Prostate gland (tissue), 2 donors: ENCODE data around the gene SIRPB2. TPM values are rescaled to one million over a fixed set of nuclear protein-coding genes. Genes with fewer than 3 reads are reported as not detected.

Experiments used
- DNase-seq: peaks from one replicate; pipeline ENCODE4 v3.0.0-alpha.2; 2019; ENCODE audit warnings: low spot score
- H3K27ac ChIP-seq, 2 donors: fragments of 200-600 bp; sonication (generic); 2 replicates each; pipeline ENCODE4 v1.5.1; 2017 to 2019
- H3K27me3 ChIP-seq: fragments of 200-600 bp; sonication (generic); replicated peaks from 2 replicates; pipeline ENCODE4 v1.5.1; 2019; ENCODE audit not compliant: insufficient read depth
- H3K36me3 ChIP-seq, 2 donors: fragments of 200-600 bp; sonication (generic); 1 replicate in 1 of 2; 2 replicates in 1 of 2; pipeline versions ENCODE4 v1.5.1 to v1.8.1; 2017 to 2019
- H3K4me1 ChIP-seq: fragments of 200-600 bp; sonication (generic); replicated peaks from 2 replicates; pipeline ENCODE4 v1.5.1; 2019
- H3K4me3 ChIP-seq, 2 donors: fragments of 200-600 bp; sonication (generic); 2 replicates each; pipeline ENCODE4 v1.5.1; 2017 to 2019
- H3K9me3 ChIP-seq: fragments of 200-600 bp; sonication (generic); 2 replicates; pipeline ENCODE4 v1.5.1; 2017
- CTCF ChIP-seq, 4 experiments: fragments of 200-600 bp in 2 of 4; fragments of 450-650 bp in 2 of 4; sonication (generic) in 2 of 4; IDR thresholded peaks; 1 replicate in 3 of 4; 2 replicates in 1 of 4; pipeline ENCODE4 v1.5.1; 2016 to 2019; ENCODE audit warnings: antibody characterized with exemption in 4 of 4, mild to moderate bottlenecking in 2 of 4, moderate library complexity in 2 of 4
- POLR2A ChIP-seq: fragments of 450-650 bp; IDR thresholded peaks from one replicate; pipeline ENCODE4 v1.6.1; 2016; ENCODE audit warnings: antibody characterized with exemption, mild to moderate bottlenecking
- POLR2AphosphoS5 ChIP-seq: sonication (generic); formaldehyde crosslinking; IDR thresholded peaks from one replicate; pipeline ENCODE4 v1.6.1; 2017; ENCODE audit warnings: antibody characterized with exemption
- WGBS: methylation state at CpG from one replicate; pipeline ENCODE4 v1.1.5; 2018; 5-methylcytosine and 5-hydroxymethylcytosine counted together
- intact Hi-C: fragments of 100-400 bp; cut with DNase I; formaldehyde crosslinking; loops from one replicate; pipeline ENCODE4 v1.14.2; 2022
- total RNA-seq, 2 donors: library from RNA; depleted of rRNA; stranded (reverse); fragments of >200 nt; gene quantifications; one replicate each; pipeline ENCODE4 v1.1.0, GENCODE V29; 2016

The SIRPB2 gene
- total RNA-seq, 2 donors from 2014 or later = 0.36 to 3.2 TPM

- no peak for DNase-seq
- H3K27me3 ChIP-seq = no peaks in the 10 kb centered on the region
- no peak overlapping the region for H3K4me3 ChIP-seq
- no peak overlapping the region for H3K27ac ChIP-seq
- H3K4me1 ChIP-seq = no peaks in the 10 kb centered on the region
- no peaks in the 10 kb centered on the region for H3K9me3 ChIP-seq
- intact Hi-C loops = no loop called here
- H3K36me3 ChIP-seq = no peaks in the 10 kb centered on the region
- TF ChIP-seq CTCF (IDR thresholded peaks at IDR 0.05) = no peak
- TF ChIP-seq POLR2AphosphoS5 = no peak
- TF ChIP-seq POLR2A = no peak
Observed at GRCh38 chr20:1527923-1528322, 36.7 kb upstream of the SIRPB2 start.

GRCh38 chr20:1526896-1527295 is 35.7 kb upstream of the SIRPB2 start:
- no peak for DNase-seq
- H3K4me3 ChIP-seq = no peak overlapping the region
- intact Hi-C loops = no loop called here

DNA sequence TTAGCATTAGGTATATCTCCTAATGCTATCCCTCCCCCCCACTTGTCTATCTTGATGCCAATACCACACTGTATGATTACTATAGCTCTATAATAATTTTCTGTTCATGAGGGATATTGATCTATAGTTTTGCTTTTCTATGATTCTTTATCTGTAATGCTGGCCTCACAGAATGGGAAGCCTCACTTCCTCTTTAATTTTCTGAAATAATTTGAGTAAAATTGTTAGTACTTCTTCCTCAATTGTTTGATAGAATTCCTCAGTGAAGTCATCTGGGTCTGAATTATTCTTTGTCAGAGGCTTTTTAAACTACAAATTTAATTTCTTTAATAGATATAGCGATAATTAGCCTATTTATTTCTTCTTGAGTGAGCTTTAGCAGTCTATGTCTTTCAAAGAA is 35.1 kb upstream of the SIRPB2 start:
- H3K27ac ChIP-seq = no peak overlapping the region
- H3K9me3 ChIP-seq = no peaks in the 10 kb centered on the region
- intact Hi-C loops = no loop called here
- H3K36me3 ChIP-seq = no peaks in the 10 kb centered on the region
- TF ChIP-seq CTCF (IDR thresholded peaks at IDR 0.05) (no peak), POLR2A (no peak), POLR2AphosphoS5 (no peak)
- 81% methylated on average over 1 of the region's 1 CpG for WGBS
- no peaks in the 10 kb centered on the region for H3K4me1 ChIP-seq
- no peak for DNase-seq
- H3K4me3 ChIP-seq = no peak overlapping the region
- H3K27me3 ChIP-seq = no peaks in the 10 kb centered on the region

More at GRCh38 chr20:1526896-1527295, 35.7 kb upstream of the SIRPB2 start:
- Histone ChIP-seq H3K9me3 (no peaks in the 10 kb centered on the region), H3K4me1 (no peaks in the 10 kb centered on the region), H3K27ac (no peak overlapping the region), H3K36me3 (no peaks in the 10 kb centered on the region), H3K27me3 (no peaks in the 10 kb centered on the region)
- TF ChIP-seq POLR2A = no peak
- no peak for TF ChIP-seq CTCF (IDR thresholded peaks at IDR 0.05)
- no peak for TF ChIP-seq POLR2AphosphoS5

- no peak for DNase-seq
- H3K9me3 ChIP-seq = no peaks in the 10 kb centered on the region
- H3K36me3 ChIP-seq = no peaks in the 10 kb centered on the region
- intact Hi-C loops = no loop called here
- no peaks in the 10 kb centered on the region for H3K4me1 ChIP-seq
- H3K4me3 ChIP-seq = no peak overlapping the region
- no peaks in the 10 kb centered on the region for H3K27me3 ChIP-seq
- WGBS = 20% methylated on average over 4 of the region's 4 CpGs
- no peak overlapping the region for H3K27ac ChIP-seq
- TF ChIP-seq POLR2A (no peak), CTCF (IDR thresholded peaks at IDR 0.05) (no peak), POLR2AphosphoS5 (no peak)
Observed at GRCh38 chr20:1524004-1524403, 32.8 kb upstream of the SIRPB2 start.

- H3K27me3 ChIP-seq = no peaks in the 10 kb centered on the region
- intact Hi-C loops = no loop called here
Observed at GRCh38 chr20:1517010-1517409, 25.8 kb upstream of the SIRPB2 start.

More at GRCh38 chr20:1517010-1517409, 25.8 kb upstream of the SIRPB2 start:
- no peak for DNase-seq
- Histone ChIP-seq H3K27ac (no peak overlapping the region), H3K9me3 (no peaks in the 10 kb centered on the region), H3K4me3 (no peak overlapping the region), H3K36me3 (no peaks in the 10 kb centered on the region), H3K4me1 (no peaks in the 10 kb centered on the region)
- 70% methylated on average over 5 of the region's 5 CpGs for WGBS
- TF ChIP-seq POLR2A (no peak), POLR2AphosphoS5 (no peak), CTCF (IDR thresholded peaks at IDR 0.05) (no peak)
